GM12892 (cell line): Measurements from ENCODE around the gene TMEM40.

Experiments
- POLR2A ChIP-seq: IDR thresholded peaks from 2 replicates; pipeline ENCODE4 v1.6.1; 2011; ENCODE audit warnings: low read depth, low read length, control low read depth
- POLR2AphosphoS5 ChIP-seq: IDR thresholded peaks from 2 replicates; pipeline ENCODE4 v1.6.1; 2011; ENCODE audit warnings: low read depth, low read length, control low read depth

DNA sequence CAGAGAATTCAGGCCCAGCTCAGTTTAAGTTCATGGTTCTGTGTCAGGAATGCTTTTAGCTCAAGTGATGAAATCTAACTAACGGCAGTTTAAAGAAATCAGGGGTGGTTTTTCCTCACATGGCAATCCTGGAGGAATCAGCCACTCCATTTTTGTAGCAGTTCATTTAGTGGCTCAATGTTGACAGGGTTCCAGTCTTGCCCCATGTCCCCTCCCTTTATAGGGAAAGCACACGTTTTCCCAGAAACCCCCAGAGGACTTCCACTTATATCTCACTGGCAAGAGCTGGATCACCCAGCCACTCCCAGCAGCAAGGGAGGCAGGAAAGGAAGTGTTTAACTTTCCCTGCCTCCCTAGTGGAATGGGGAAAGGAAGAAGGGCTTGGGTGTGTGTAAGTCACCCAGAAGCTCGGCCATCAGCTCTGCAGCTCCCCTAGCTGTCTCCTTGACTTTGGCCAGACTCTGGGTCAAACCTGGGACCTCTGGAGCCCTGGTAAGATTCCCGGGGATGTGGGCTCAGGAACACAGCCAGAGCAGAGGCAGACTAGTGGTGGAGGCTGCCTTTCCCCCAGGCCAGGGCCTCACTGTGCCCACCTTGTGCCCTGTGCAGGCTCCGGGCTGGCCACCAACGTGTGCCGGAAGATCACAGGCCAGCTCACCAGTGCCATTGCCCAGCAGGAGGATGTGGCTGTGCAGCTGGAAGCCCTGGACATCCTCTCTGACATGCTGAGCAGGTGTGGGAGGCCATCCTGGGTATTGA is 48.7 kb upstream of the TMEM40 start:
- TF ChIP-seq POLR2AphosphoS5 (no peak), POLR2A (no peak)
